ENCODE results near the gene PTMS.

GRCh38 chr12:6758506-6759095, 7.6 kb upstream of the PTMS start:
- TF ChIP-seq CTCF (IDR thresholded peaks at IDR 0.05) = no peak
- TF ChIP-seq EZH2phosphoT487 (IDR thresholded peaks at IDR 0.05) = no peak

Measured in neural progenitor cell (in vitro differentiated cells).